Measurements from ENCODE around the gene LASP1NB.
"Not testable (repeated sequence)": the region's sequence is repeated elsewhere in the genome, so short reads cannot be mapped to it uniquely, and the experiment has no call there.

The LASP1NB gene

GRCh38 chr17:38967290-38967738 is 41.9 kb downstream of the LASP1NB start, which contains the start of gene FBXO47:
TSS of gene FBXO47 (minus strand) at chr17:38967403. CDS start at chr17:38963025, 4,378 bp downstream.
- DNase-seq (ENCODE audit: low spot score), result peak; percentile 34

- no peak for DNase-seq (ENCODE audit: low spot score)
Measured at GRCh38 chr17:38969281-38969680, 43.9 kb downstream of the LASP1NB start.

GRCh38 chr17:38970128-38970527 is 44.7 kb downstream of the LASP1NB start:
- DNase-seq (ENCODE audit: low spot score), result no peak

- DNase-seq (ENCODE audit: low spot score), result no peak
Measured at GRCh38 chr17:38970804-38971203, 45.4 kb downstream of the LASP1NB start.

GRCh38 chr17:38976187-38976551 is 50.8 kb downstream of the LASP1NB start:
- not testable (repeated sequence) for DNase-seq (ENCODE audit: low spot score)

GRCh38 chr17:38978180-38978579 is 52.8 kb downstream of the LASP1NB start:
- DNase-seq (ENCODE audit: low spot score), result no peak
